Inflammatory macrophage treated with lipopolysaccharide for 1 hour (primary cell): ENCODE results near the gene RAPGEF5.

Source experiments
- DNase-seq, 2 donors: peaks; one replicate each; pipeline ENCODE4 v3.0.0-alpha.2; 2020 to 2022

RAPGEF5 gene

DNA sequence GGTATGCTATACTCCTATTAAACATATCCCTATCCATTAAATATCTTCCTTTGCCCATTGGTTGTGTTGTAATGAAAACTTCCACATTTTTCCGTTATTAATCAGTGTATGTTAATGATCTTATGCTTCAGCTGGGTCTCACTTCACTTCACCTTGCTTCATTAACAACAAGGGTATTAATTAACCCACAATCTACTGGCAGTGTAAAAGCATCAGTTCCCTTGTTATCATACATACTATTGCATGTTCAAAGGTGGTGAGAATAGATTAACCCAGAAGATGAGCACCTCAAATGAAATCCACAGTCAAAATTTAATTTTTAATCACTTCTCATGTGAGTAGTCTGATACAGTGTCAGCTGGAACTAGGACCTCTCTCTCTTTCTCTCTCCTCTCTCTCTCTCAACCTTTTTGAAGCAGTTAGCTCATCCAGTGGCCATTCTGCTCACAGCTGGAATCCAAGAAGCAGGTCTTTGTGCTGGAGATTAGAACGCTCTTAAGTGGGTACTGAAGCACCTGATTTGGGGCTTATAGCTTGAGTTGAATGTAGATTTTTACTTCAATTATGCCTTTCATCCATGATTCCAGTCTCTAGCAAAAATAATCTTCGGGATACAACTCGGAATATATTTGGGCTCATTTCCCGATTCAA is 172.3 kb downstream of the RAPGEF5 start:
- DNase-seq, result no peak

DNA sequence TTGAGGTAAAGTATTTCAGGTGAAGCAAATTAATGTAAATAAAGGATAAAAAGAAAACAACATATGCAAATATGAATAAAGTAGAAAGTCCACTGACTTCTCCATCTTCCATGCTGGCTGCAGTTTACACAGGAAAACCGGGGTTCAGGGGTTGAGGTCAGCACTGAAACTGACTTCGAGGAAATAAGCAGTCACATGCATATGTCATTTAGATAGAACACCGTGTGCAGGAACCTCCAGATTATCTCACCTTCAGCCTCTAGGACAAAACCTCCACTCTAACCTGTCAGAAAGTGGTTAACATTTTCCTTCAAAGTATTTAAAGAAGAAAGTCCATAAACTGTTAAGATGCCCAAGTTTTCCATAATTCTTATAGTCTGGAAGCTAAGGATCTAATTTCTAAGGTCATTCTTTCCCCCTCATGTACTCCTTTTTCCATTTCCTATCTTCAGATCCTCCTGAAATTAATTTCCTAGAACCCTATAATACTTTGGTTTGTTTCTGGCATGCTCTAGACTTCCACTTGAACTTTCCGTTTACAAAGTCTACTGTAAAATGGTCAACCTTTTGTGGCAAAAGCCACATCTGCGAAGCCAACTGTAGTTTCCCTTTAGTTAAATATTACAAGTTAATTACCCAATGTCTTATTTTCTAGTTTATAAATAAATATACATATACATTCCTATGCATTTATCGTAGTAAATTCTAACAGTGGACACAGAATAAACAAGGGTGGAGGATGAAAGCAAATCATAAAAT is 173.3 kb downstream of the RAPGEF5 start:
- no peak for DNase-seq

DNA sequence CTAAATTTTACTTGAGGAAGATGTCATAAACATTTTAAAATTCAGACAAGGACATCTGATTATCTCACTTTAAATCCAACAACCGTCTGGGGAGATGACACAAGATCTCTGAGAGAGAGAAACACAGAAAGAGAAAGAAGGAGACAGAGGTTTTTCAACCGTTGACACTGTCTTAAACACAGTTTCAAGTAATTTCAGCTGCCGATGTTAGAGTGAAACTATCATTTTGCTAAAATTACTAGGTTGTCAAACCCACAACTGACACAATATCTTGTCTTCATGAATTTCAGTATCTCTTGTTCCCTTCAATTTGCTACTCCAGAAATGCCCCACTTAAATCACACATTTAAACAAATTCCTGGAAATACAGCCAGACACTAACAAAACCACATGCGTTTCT is 174.8 kb downstream of the RAPGEF5 start:
- no peak for DNase-seq

DNA sequence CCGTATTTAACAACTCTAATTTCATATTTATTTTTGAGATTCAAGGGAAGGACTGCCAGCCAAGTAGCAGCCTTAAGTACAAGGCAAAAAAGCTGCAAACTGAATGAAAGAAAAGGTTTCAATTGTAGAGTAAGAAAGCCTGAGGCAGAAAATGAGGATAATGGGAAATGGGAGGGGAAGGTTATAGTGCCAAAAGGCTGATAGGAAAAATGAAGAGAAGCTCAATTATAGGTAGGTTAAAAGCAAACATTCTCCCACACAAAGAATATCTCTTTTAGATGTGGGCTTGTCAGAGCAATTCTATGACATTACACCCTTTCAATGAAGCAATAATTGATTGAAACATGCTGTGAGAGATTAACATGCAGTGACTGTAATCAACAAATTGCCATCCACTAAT is 175.3 kb downstream of the RAPGEF5 start:
- DNase-seq, result no peak

DNA sequence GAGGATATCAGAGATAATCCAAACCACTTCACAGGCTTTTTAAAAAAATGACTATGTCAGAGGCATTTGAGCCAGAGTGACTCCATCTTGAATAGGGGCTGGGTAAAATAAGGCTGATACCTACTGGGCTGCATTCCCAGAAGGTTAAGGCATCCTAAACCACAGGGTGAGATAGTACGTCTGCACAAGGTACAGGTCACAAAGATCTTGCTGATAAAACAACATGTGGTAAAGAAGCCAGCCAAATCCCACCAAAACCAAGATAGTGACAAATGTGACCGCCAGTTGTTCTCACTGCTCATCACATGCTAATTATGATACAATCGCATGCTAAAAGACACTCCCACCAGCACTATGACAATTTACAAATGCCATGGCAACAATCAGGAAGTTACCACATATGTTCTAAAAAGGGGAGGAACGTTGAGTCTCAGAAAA is 177.5 kb downstream of the RAPGEF5 start:
- DNase-seq, result no peak

DNA sequence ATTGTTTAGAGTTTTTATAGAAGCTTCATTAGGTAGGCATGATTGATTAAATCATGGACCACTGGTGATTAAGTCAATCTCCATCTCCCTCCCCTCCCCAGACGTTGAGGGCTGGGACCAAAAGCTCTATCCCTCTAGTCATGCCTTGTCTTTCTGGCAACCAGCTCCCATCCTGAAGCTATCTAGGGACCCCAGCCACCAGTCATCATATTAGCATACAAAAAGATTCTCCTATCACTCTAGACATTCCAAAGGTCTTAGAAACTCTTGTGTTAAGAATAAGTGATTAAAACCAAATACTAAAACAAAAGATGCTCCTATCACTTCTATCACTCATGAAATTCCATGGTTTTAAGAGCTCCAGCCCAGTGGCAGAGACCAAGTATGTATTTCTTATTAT is 178.2 kb downstream of the RAPGEF5 start:
- no peak for DNase-seq

DNA sequence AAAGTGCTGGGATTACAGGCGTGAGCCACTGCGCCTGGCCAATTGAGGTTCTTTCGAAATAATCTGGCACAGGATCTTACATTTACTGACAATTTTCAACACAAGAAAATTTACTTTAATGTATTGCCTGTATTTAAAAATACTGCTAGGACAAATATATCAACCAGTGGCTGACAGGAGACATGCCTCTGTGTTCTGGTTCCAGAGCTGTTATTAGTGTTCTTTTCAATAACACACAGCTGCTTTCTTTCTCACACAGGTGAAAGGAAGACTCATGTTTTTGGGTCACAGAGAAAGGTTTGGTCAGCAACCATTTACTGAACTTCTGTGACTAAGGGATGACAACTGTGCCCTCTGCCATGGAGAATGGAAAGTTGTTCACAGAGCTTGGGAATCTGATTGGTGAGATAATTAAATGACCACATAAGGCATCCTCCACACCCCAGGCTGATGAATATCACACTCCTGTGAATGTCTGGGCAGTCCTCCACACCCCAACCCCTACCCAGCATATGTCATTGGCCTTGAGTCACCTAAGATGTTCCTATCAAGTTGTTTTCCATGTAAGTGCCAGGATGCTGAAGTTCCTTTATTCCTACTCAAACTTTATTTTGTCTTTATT is 180.1 kb downstream of the RAPGEF5 start:
- DNase-seq, result no peak

DNA sequence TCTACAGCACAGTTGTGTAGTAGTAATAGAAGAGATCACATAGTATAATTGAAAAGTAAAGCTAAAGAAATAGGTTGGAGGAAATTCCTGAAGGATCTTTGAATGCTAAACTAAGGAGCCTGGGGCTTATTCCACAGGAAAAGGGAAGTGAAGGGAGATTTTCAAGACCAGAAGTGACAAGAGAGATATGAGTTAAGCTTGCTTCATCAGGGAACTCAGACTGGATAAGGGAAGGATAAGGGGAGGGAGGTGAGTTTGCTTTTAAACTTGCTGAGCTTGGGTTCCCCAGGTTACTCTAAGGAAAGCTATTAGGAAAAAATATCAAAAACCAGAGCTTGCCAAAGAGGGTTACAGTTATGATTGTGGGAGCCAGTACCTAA is 182.4 kb downstream of the RAPGEF5 start:
- peak; percentile 7 to 16 for DNase-seq

DNA sequence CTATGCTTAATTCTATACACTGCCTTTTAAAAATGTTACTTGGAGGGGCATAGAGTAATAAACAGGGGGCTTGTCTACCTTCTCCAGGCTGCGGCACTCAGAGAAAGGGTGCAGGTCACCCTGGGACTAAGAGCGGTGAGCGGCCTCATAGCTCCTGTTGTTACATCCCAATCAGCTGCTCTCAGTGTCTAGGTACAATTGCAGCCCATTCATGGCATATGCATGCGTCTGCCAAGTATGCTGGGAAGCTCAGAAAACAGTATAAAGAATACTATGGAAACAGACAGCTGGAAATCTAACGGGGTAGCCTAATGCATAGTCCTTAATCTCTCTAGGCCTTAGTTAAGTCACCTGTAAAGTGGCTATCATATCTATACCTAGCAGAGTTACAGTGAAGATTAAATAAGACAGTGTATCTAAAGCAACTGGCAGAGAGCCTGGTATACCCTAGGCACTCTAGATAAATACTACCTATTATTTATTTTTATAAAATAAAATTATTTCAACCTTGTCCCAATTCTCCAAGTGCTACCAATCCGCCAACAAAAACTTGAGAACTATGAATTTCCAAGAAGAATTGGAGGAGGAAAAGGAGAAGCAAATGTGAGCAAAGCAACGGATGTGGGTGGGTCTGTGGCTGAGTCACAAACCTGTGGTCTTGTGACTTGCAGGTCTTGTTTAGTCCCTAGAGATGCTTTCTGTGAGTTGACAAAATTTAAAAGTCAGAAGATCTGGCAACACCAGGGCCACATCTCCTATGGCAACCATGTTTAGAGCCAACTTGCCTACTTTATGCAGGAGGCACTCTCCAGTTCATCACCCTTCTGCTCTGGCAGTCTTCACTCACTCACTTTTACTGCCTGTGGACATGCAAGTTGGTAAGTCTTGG is 183.0 kb downstream of the RAPGEF5 start:
- DNase-seq, result peak; percentile 40 to 60

DNA sequence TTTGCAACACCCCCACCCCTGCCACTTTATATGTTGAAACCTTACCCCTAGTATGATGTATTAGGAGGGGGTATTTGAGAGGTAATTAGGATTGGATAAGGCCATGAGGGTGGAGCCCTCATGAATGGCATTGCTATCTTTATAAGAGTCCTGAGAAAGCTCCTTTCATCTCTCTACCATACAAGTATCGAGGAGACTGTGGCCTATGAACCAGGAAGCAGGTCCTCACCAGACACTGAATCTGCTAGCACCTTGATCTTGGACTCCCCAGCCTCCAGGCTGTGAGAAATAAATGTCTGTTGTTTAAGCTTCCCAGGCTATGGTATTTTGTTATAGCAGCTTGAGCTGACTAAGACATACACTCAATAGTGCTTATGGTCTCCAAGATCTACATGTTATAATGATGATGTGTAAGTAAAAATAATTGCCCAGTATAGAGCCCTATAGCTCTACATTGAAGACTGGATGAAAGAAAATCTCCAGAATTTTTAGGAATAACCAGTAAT is 188.8 kb downstream of the RAPGEF5 start:
- no peak for DNase-seq

DNA sequence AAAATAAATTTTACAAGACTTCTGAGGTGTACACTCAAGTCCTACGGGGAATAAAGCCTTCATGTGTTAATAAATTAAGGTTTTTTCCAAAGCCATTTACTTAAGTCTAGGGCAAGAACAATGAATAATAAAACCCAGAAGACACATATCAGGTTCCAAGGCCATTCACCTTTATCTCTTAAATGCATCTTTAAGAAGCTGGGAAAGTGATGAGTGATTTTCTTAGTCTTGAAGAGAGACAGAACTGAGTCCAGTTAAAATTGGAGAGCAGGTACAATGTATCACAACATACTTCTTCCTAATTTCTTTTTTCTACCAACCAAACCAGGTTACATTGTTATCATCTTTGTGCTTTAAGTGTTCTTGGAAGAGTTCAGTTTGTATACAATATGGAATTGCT is 189.5 kb downstream of the RAPGEF5 start:
- DNase-seq, result no peak

DNA sequence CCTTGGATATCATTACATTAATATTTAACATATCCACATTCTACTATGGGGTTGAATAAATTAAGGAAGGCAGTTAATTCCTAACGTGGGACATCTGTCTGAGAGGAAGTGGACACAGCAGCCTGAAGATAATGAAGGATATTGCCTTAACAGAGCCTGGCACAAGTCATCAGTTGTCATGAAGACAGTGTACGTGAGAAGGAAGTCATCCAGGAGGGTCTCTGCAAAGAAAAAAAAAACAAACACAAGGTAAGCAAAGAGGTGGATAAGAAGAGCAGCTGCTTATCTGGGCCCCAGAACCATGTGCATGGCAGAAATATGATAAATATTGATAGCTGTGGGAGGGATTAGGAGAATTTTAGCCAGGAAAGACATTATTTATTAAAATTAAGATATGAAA is 190.0 kb downstream of the RAPGEF5 start:
- no peak for DNase-seq

DNA sequence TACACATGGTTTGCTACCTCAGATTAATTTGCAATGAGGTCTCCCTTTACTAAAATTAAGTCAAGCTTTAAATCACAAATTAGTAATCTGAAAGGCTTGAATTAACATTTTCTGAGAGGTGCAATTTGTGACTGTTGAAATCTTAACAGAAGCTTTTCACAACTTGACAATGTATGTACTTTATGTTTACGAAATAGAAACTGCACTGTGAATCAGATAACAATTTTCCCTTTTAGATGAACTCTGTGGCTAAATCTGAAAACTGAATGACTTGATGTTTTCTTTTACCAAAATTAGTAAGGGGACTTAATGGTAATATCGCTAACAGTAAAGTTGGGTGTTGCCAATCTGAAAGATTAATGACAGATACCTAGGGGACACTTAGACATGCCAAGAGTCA is 197.6 kb downstream of the RAPGEF5 start:
- DNase-seq, result no peak

DNA sequence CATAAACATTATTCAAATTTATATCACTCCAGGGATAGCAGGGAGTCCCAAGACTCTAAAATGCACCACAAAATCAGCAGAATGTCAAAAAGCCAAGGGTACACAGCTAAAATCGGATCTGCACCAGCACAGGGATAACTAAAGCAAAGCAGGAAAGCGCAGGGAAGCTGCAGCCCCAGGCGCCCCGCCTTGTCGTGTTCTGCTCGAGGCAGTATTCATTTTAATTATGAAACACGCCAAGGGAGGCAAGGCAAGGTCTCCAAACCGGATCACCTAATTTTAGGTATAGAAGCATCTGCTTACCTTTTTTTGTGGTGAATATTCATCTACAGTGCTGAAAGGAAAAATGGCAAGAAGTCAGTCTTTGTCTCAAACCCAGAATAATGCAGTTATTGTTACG is 199.4 kb downstream of the RAPGEF5 start:
- no peak for DNase-seq

DNA sequence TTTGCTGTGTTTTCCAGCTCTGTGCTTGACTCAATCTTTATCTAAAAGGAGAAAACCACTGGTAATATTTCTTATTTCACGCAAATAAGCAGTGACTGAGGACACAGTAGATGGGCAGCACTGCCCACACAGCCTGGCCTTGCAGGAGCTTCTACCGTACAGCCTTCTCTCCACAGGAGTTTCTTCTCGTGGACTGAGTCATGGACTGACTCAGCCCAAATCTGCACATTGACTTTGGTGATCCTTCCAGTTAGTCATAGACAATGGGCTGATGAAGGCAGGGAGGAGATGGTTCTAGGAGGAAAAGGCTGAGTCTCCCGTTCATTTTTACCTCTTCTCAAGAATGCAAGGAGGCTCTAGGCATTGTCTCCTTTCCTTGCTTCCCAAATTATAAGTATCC is 200.7 kb downstream of the RAPGEF5 start:
- peak; percentile 7 to 8 for DNase-seq

DNA sequence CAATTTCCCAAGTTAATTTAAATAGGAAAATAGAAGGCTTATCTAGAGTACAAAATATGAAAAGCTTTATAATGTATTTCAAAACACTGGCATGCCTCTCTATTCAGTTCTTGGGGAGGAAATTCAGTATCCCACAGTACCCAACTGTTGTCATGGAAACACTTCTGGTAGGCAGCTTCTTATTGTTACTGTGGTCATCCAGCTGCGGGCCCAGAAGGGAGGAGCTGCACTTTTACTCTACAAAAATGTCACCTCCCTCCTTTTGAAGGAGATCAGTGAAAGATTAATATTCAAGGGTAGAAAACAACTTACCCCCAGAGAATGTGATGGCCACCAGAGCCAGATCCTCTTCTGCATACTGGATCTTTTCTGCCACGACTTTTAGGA is 202.8 kb downstream of the RAPGEF5 start:
- no peak for DNase-seq

DNA sequence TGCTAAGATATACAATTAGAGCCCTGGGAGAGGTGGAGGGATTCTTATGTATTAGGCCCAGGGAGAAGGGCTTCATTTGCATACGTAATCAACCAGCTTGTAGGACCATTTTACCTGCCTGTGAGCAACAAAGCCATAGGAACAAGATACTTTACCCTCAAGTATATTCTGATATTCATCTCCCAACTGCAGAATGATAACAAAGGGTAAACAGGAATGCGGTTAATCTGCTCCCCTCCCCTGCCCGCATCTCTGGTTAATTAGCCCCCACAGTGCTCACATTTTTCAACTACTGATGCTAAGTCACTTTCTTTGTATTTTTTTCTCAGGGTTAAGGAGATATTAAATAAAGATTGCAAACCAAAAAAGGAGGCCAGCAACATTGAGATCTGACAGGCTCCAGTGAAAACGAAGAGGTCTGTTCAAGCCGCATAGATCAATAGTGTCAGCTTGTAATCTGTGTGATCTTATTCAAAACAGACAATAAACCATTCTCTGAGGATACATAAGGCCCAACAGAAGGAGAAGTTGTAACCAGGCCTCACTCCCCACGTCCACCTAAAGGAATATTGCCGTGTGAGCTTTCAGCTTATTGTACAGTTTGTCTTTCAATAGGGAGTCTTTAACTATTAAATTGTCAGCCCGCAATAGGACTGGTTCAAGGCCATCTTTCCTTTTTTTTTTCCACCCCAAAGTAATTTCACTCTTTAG is 203.4 kb downstream of the RAPGEF5 start:
- no peak for DNase-seq

DNA sequence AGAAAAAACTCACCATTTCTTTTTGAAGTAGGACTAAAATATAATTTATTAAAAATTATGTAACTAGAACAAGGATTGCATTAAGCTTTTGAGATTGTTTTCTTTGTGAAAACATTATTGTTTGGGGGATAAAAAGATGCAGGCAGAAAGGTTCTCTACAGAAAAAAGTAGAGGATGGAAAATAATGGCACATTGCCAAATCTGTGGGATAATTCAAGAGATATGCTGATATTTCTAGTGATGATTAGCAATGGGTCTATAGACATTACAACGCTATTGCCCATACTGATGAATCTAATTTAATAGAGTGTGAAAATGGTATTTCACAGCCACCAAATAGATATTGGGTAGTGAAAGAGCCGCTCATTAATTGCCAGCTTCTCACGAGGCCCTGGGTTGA is 204.3 kb downstream of the RAPGEF5 start:
- no peak for DNase-seq

DNA sequence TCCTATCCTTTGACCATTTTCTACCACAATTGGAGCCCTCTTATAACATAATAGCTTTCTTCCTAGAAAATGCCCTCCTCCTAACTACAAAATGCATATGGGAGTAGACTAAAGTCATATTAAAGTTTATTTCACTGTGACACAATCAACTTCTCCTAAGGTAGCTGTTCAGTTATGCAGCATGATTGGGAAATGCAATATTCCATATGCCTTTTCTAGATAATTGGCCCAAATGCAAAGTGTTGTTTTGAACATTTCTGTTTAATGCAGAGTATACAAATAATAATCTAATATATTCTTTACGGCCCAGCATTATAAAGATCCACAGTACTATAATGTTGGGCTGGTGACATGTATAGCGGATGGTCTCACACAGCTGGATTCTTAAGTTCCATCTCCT is 205.1 kb downstream of the RAPGEF5 start:
- no peak for DNase-seq

DNA sequence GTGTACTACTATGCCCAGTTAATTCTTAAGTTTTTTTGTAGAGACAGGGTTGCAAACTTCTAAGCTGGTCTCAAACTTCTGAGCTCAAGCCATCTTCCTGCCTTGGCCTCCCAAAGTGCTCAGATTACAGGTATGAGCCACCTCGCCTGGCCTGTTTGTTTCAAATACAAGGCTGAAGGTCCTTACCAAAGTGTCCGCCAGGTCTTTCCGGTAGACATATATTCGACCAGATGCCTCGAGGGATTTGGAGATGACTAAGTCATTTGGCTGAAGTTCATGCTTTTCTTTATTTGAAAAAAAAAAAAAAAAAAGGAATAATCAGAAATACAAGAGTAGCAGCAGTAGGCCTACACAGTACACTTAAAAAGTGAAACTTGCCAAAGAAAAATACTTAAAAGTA is 206.7 kb downstream of the RAPGEF5 start:
- no peak for DNase-seq

DNA sequence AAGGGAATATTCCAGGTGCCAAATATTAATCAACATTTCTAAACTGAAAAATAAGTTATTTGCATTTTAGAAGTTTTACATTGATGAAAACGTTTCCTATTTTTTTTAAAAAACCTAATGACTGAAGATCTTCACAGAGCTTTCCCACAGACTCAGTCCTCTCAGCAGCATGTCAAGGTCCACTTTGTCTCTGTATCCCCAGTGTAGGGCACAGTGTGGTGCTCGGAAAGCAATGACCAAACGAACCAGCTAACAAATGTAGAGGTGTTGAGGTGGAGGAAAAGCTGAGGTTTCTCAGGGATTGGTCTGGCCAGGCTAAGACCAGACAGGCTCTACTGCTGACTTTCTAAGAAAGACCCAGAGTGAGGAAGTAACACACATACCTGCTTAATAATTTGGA is 209.1 kb downstream of the RAPGEF5 start:
- no peak for DNase-seq

DNA sequence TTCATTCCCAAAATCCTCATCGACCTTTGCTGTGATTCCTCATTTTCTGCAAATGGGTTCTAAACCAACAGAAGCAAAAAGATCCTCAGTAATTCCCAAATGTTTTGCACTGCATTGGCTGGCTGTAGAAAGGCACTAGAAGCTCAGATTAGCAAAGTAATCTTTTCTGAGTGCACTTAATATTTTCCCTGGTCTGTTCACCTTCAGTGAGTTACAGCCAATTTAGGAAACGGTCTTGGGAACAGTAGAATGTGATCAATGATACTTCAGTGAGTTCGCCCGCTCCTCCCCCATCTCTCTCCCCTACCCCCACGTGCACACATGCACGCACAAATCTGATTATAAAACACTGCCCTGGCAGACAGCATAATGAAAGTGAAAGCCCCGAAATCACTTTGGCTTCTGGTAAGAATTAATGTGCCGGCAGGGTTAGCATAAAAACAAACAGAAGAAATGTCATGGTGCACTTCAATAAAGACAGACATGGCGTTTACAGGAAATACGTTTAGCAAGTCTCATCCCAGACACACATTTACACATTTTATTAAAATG is 209.9 kb downstream of the RAPGEF5 start:
- no peak for DNase-seq
